Hippocampal formation (tissue), 2 donors: ENCODE measurements around the gene SYT3.
"Not testable (repeated sequence)": the region's sequence is repeated elsewhere in the genome, so short reads cannot be mapped to it uniquely, and the experiment has no call there.

Source experiments
- DNase-seq, 2 donors: peaks; one replicate each; lab custom pipeline; 2025; lab: John Stamatoyannopoulos, UW

The SYT3 gene

DNA sequence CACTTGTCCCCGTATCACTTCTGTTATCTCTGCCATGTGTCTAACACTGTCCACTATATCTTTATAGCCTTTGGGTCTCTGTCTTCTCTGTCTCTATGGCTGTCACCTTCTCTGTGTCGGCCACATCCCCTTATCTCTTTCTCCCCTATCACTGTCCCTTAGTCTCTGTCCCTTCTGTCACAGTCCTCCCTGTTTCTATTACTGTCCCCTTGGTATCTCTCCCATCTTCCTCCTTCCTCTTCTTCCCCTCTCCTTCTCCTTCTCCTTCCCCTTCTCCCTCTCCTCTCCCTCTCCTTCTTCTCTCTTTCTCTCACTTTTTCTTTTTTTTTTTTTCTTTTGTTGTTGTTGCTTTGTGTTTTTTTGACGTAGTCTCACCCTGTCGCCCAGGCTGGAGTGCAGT lies 36.7 kb downstream of the SYT3 start:
- no peak for DNase-seq

DNA sequence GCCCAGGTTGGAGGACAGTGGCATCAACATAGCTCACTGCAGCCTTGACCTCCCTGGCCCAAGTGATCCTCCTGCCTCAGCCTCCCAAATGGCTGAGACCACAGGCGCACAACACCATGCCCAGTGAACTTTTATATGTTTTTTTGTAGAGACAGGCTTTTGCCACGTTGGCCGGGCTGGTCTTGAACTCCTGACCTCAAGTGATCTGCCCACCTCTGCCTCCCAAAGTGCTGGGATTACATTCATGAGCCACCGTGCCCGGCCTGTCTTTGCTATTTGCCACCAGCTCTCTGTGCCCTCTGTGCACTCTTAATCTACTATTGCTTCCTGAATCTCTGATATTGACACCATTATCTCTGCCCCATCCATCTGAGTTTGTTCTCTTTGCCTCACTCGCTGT lies 37.2 kb downstream of the SYT3 start:
- no peak for DNase-seq

DNA sequence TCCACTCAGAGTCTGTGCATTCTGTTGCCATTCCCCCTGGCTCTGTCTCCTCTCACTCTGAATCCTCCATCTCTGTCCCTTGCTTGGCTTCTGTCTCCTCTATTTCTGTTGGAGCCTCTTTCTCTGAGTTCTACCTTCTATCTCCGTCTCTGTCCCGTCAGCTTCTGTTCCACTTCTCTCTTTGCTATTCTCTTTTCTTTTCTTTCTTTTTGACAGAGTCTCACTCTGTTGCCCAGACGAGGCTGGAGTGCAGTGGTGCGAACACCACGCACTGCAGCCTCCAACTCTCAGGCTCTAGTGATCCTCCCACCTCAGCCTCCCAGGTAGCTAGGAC lies 37.6 kb downstream of the SYT3 start:
- no peak for DNase-seq

DNA sequence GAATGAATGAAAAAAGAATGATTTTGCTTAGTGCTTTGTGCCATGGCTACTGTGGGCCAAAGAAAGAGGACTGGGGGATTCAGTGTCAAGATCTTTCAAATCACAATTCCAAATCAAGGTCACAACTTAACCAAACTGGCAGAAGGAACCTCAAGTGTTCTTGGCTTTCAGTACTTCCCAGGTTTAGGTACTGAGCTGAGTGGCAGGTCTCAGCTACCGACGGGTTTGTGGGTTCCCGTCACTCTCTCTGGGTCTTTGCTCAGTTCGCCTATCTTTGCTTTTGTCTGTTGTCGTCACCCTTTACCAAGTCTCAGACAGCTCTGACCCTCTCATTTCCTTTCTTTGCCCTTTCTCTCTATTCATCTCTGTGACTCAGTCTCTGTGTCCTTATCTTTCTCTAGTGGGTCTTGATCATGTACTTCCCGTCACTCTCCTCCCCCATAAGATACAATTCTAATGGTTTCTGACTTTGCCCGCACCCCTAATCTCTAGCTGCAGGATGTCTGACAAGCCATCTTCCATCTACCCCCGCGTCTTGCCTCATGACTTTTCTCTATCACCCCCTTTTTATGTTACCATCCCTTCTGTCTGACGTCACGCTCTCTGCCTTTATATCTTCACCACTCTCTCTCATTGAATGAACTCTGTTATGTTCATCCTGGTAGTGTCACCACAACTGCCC lies 38.1 kb downstream of the SYT3 start:
- DNase-seq: no peak

DNA sequence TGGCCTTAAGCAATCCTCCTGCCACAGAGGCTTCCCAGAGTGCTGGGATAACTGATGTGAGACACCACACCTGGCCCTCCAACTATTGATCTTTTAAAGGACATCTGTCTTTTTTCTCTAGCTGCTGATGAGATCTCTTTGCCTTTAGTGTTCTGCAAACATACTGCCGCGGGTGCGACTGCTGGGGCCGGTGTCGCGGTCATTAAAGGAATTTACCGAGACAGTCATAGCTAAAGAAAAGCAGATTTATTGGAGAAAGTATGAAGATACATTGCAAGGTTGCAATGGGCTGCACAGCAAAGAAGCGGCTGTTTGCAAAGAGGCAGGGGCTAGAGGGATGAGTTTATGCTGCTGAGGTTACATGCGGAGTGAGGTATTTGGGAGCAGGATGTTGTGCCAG lies 40.3 kb downstream of the SYT3 start:
- no peak for DNase-seq

DNA sequence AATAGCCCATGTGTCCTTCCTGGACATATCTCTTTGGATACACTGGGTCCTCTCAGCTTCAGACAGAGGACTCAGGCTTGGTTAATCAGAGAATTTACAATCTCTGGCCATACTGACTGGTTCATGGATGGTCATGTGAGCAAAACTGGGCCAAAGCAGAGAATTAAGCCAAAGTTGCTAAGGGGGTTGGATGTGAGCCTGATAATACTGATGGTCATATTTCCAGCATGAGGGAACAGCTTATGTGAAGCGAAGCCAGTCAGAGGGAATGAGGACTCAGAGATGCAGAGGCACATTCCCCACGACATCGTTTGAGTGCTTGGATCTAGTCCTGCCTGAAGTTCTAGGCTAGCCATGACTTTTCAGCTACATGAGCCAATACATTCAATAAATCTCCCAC lies 49.5 kb downstream of the SYT3 start:
- DNase-seq: no peak

DNA sequence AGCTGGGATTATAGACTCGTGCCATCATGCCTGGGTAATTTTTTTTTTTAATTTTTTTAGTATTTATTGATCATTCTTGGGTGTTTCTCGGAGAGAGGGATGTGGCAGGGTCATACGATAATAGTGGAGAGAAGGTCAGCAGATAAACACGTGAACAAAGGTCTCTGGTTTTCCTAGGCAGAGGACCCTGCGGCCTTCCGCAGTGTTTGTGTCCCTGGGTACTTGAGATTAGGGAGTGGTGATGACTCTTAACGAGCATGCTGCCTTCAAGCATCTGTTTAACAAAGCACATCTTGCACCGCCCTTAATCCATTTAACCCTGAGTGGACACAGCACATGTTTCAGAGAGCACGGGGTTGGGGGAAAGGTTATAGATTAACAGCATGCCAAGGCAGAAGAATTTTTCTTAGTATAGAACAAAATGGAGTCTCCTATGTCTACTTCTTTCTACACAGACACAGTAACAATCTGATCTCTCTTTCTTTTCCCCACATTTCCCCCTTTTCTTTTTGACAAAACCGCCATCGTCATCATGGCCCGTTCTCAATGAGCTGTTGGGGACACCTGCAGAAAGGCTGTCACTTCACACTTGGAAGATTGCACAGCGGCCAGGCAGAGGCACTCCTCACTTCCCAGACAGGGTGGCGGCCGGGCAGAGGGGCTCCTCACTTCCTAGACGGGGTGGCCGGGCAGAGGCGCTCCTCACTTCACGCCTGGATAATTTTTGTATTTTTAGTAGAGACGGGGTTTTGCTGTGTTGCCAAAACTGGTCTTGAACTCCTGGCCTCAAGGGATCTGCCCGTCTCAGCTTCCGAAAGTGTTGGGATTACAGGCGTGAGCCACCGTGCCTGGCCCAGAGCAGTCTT lies 57.7 kb downstream of the SYT3 start:
- not testable (repeated sequence) for DNase-seq

DNA sequence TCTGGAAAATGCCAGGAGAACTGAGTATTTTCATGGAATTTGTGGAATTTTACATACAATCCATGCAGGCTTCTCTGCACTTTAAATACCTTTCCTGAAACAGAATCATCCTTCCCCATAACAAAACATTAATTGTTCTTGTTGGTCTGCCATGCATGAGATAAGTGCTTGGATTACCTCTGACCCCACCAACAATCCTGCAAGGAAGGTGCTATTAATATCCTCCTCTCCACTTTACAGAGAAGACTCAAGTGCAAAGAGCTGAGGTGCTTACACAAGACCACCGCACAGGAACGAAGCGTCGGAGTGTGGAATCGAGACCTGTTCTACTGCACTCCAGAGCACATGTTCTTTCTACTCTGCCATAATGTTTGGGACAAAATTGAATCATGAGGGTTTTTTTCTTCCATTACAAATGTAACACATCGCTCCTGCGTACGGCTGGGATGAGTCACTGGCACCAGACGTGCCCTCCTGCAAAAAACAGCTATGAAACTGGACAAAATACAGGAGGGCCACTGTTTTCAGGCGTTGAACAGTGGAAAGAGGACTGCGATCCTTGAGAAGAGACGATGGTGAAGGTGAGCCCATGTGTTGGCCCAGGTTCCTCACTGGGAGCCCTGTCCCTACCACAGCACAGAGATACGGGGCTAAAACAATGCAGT lies 58.6 kb downstream of the SYT3 start:
- DNase-seq: no peak

DNA sequence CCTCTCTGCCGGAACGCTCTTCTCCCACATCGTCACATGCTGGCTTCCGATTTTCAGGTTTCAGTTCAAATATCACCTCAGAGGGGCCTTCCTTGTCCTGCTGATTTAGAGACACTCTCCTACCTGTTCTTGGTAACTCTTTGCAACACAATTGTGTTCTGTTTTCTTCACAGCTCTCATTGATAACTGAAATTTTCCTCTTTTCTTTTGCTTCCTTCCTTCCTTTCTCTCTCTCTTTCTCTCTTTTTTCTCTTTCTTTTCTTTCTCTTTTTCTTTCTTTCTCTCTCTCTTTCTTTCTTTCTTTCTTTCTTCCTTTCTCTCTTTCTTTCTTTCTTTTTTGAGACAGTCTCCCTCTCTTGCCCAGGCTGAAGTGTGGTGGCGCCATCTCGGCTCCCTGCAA lies 59.4 kb downstream of the SYT3 start:
- no peak for DNase-seq

DNA sequence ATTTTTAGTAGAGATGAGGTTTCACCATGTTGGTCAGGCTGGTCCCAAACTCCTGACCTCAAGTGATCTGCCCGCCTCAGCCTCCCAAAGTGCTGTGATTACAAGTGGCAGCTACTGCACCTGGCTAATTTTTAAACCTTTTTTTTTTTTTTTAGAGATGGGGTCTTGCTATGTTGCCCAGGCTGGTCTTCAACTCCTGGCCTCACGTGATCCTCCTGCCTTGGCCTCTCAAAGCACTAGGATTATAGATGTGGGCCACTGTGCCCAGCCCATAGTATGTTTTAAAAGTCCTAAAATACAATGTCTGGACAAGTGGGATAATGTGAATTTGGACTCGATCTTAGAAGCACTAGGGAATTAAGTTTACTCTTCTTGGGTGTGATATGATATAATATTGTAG lies 62.9 kb downstream of the SYT3 start:
- DNase-seq: not testable (repeated sequence)

DNA sequence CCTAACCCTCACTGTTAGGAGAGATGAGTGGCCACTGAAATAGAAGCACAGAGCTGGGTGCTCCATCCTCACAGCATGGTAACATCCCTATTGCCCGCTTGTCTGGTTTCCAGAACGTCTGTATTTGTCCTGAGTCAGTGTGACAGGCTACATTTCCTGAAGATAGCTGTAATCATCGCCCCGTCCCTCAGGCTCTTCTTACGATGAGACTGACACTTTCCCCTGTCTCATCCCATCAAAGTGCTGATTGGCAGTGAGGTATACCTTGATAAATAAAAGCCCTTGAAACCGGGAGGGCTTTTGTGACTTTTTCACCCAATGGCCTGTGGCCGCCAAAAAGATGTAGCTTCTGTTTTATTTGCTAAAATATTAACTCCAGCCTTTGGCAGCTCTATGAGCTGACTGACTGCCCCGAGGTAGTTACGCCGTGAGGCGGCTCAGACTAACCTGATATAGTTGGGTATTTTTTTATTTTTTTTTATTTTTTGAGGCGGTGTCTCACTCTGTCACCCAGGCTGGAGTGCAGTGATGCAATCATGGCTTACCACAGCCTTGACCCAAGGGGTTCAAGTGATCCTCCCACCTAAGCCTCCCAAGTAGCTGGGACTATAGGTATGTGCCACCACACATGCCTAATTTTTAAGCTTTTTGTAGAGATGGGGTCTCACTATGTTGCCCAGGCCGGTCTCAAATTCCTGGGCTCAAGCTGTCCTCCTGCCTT lies 65.8 kb downstream of the SYT3 start:
- no peak for DNase-seq
